HCT116 (cell line): ENCODE results near the gene GPR173.

ENCODE experiments used
- CTCF ChIP-seq, 3 experiments: fragments of 200-600 bp in 1 of 3; sonication (generic) in 1 of 3; IDR thresholded peaks in 2 of 3; conservative IDR thresholded peaks in 1 of 3; 2 replicates each; pipeline ENCODE4 v1.5.1; 2012 to 2017; ENCODE audit warnings: low read depth in 2 of 3, low read length in 2 of 3, antibody characterized with exemption in 1 of 3, borderline replicate concordance in 1 of 3, control low read depth in 1 of 3, mild to moderate bottlenecking in 1 of 3, mixed read lengths in 1 of 3, mixed run types in 1 of 3, moderate library complexity in 1 of 3; ENCODE audit not compliant: insufficient read depth in 1 of 3
- EGR1 ChIP-seq: IDR thresholded peaks from 2 replicates; pipeline ENCODE4 v1.6.1; 2012; ENCODE audit warnings: low read depth
- EZH2 ChIP-seq: fragments of 200-600 bp; sonication (generic); IDR thresholded peaks from 2 replicates; pipeline ENCODE4 v1.6.1; 2017; ENCODE audit warnings: antibody characterized with exemption, mixed run types
- EZH2phosphoT487 ChIP-seq: fragments of 200-600 bp; IDR thresholded peaks from 2 replicates; pipeline ENCODE4 v1.6.1; 2018; ENCODE audit warnings: antibody characterized with exemption, borderline replicate concordance
- MAX ChIP-seq: IDR thresholded peaks from 2 replicates; pipeline ENCODE4 v1.6.1; 2012
- POLR2A ChIP-seq: IDR thresholded peaks from 2 replicates; pipeline ENCODE4 v1.7.0; 2011; ENCODE audit warnings: borderline replicate concordance; ENCODE audit not compliant: insufficient read depth, insufficient read length; ENCODE audit errors: extremely low read depth
- POLR2AphosphoS5 ChIP-seq: IDR thresholded peaks from 2 replicates; pipeline ENCODE4 v1.6.1; 2011; ENCODE audit warnings: mild to moderate bottlenecking, low read depth, low read length, moderate library complexity
- RAD21 ChIP-seq: IDR thresholded peaks from 2 replicates; pipeline ENCODE4 v1.6.1; 2012; ENCODE audit warnings: low read depth, mild to moderate bottlenecking
- REST ChIP-seq: IDR thresholded peaks from 2 replicates; pipeline ENCODE4 v1.6.1; 2012; ENCODE audit warnings: low read depth
- SP1 ChIP-seq: IDR thresholded peaks from 2 replicates; pipeline ENCODE4 v1.6.1; 2012; ENCODE audit warnings: low read depth
- SRF ChIP-seq: IDR thresholded peaks from 2 replicates; pipeline ENCODE4 v1.6.1; 2012; ENCODE audit warnings: low read depth
- YY1 ChIP-seq: IDR thresholded peaks from 2 replicates; pipeline ENCODE4 v1.6.1; 2011; ENCODE audit warnings: low read length, low read depth, moderate library complexity, mild to moderate bottlenecking; ENCODE audit not compliant: insufficient replicate concordance; ENCODE audit errors: extremely low read depth
- ZNF274 ChIP-seq: fragments of 200-500 bp; sonication (Bioruptor generic); IDR thresholded peaks from 2 replicates; pipeline ENCODE4 v1.6.1; 2014; ENCODE audit warnings: mild to moderate bottlenecking, low read depth, low read length, inconsistent platforms

GRCh38 chrX:53056292-53056691, 7.7 kb downstream of the GPR173 start:
- TF ChIP-seq YY1 = no peak
- TF ChIP-seq EZH2phosphoT487 = no peak
- no peak for TF ChIP-seq POLR2A
- TF ChIP-seq ZNF274 = no peak
- TF ChIP-seq CTCF (IDR thresholded peaks at IDR 0.05 in 2 of 3, conservative IDR thresholded peaks at IDR 0.05 in 1 of 3; ENCODE audit: borderline replicate concordance in 1 of 3, insufficient read depth in 1 of 3, low read depth in 2 of 3, low read length in 2 of 3) = no peak
- TF ChIP-seq REST = no peak
- no peak for TF ChIP-seq SRF
- no peak for TF ChIP-seq RAD21
- no peak for TF ChIP-seq SP1
- TF ChIP-seq EZH2 = no peak
- no peak for TF ChIP-seq POLR2AphosphoS5
- no peak for TF ChIP-seq EGR1
- TF ChIP-seq MAX = no peak
